KMS-11 (cell line): ENCODE results near the gene HAUS8.

ENCODE experiments used
- H2AFZ ChIP-seq: fragments of 200-600 bp; sonication (generic); 2 replicates; pipeline ENCODE4 v1.6.1; 2016; ENCODE audit warnings: antibody characterized with exemption, mixed run types, low read depth
- H3K27ac ChIP-seq: fragments of 200-600 bp; sonication (generic); 2 replicates; pipeline ENCODE4 v1.6.1; 2016; ENCODE audit warnings: mild to moderate bottlenecking, mixed run types
- H3K27me3 ChIP-seq: fragments of 200-600 bp; sonication (generic); 2 replicates; pipeline ENCODE4 v1.6.1; 2017; ENCODE audit warnings: mild to moderate bottlenecking, low read depth, mixed run types, moderate library complexity; ENCODE audit not compliant: insufficient read depth
- H3K36me3 ChIP-seq: fragments of 200-600 bp; sonication (generic); 2 replicates; pipeline ENCODE4 v1.6.1; 2017; ENCODE audit warnings: mild to moderate bottlenecking, mixed run types; ENCODE audit not compliant: insufficient read depth
- H3K4me1 ChIP-seq: fragments of 200-600 bp; sonication (generic); 2 replicates; pipeline ENCODE4 v1.6.1; 2016; ENCODE audit warnings: mild to moderate bottlenecking, low read depth, mixed run types; ENCODE audit not compliant: poor library complexity, severe bottlenecking
- H3K4me2 ChIP-seq: fragments of 200-600 bp; sonication (generic); 2 replicates; pipeline ENCODE4 v1.7.0; 2016; ENCODE audit warnings: mild to moderate bottlenecking, mixed run types
- H3K4me3 ChIP-seq: fragments of 200-600 bp; sonication (generic); IDR thresholded peaks from 2 replicates; pipeline ENCODE4 v1.6.1; 2017; ENCODE audit warnings: low read depth, low read length, mixed read lengths; ENCODE audit not compliant: insufficient read depth
- H3K79me2 ChIP-seq: fragments of 200-600 bp; sonication (generic); 2 replicates; pipeline ENCODE4 v1.6.1; 2016; ENCODE audit warnings: low read depth, mixed run types; ENCODE audit not compliant: insufficient read depth
- H3K9ac ChIP-seq: fragments of 200-600 bp; sonication (generic); 2 replicates; pipeline ENCODE4 v1.6.1; 2016; ENCODE audit warnings: mild to moderate bottlenecking, mixed run types
- H4K20me1 ChIP-seq: fragments of 200-600 bp; sonication (generic); 2 replicates; pipeline ENCODE4 v1.6.1; 2016; ENCODE audit warnings: mild to moderate bottlenecking, mixed run types; ENCODE audit not compliant: insufficient read depth
- CTCF ChIP-seq: fragments of 200-600 bp; sonication (generic); conservative IDR thresholded peaks from 2 replicates; pipeline ENCODE4 v1.6.1; 2017; ENCODE audit warnings: low read depth, mild to moderate bottlenecking, antibody characterized with exemption, low read length, moderate library complexity, mixed read lengths

The HAUS8 gene

GRCh38 chr19:17045907-17046502, 29.2 kb downstream of the HAUS8 start:
- no peaks in the 10 kb centered on the region; the same call in 1 of the 2 replicates for H3K36me3 ChIP-seq
- H3K27ac ChIP-seq, result no peak overlapping the region
- H4K20me1 ChIP-seq, result no peaks in the 10 kb centered on the region
- H3K4me2 ChIP-seq, result no peak overlapping the region
- no peak for TF ChIP-seq CTCF
- no peak overlapping the region for H3K9ac ChIP-seq
- no peaks in the 10 kb centered on the region for H3K4me1 ChIP-seq
- no peaks in the 10 kb centered on the region for H3K79me2 ChIP-seq
- H3K27me3 ChIP-seq, result no peaks in the 10 kb centered on the region
- no peak overlapping the region for H2AFZ ChIP-seq
- no peak overlapping the region for H3K4me3 ChIP-seq

- Histone ChIP-seq H4K20me1 (no peaks in the 10 kb centered on the region), H3K27ac (no peak overlapping the region), H3K4me3 (no peak overlapping the region), H2AFZ (no peak overlapping the region), H3K9ac (no peak overlapping the region), H3K4me2 (no peak overlapping the region), H3K27me3 (peaks cover 5% of the 10 kb centered on the region; the same call in 1 of the 2 replicates), H3K36me3 (no peaks in the 10 kb centered on the region), H3K4me1 (no peaks in the 10 kb centered on the region), H3K79me2 (no peaks in the 10 kb centered on the region)
- no peak for TF ChIP-seq CTCF
Observed at GRCh38 chr19:17043744-17044143, 31.5 kb downstream of the HAUS8 start.

GRCh38 chr19:17041976-17042375, 33.3 kb downstream of the HAUS8 start:
- H3K9ac ChIP-seq, result no peak overlapping the region
- H2AFZ ChIP-seq, result no peak overlapping the region
- no peaks in the 10 kb centered on the region for H3K4me1 ChIP-seq
- TF ChIP-seq CTCF, result no peak
- no peaks in the 10 kb centered on the region for H4K20me1 ChIP-seq
- H3K36me3 ChIP-seq, result no peaks in the 10 kb centered on the region
- H3K4me3 ChIP-seq, result no peak overlapping the region
- H3K79me2 ChIP-seq, result no peaks in the 10 kb centered on the region
- peaks cover 11% of the 10 kb centered on the region; the same call in 1 of the 2 replicates for H3K27me3 ChIP-seq
- H3K4me2 ChIP-seq, result no peak overlapping the region
- no peak overlapping the region for H3K27ac ChIP-seq

- Histone ChIP-seq H3K27ac (no peak overlapping the region), H2AFZ (no peak overlapping the region), H3K36me3 (no peaks in the 10 kb centered on the region), H3K9ac (no peak overlapping the region), H4K20me1 (no peaks in the 10 kb centered on the region), H3K4me3 (no peak overlapping the region), H3K27me3 (peaks cover 13% of the 10 kb centered on the region; the same call in 1 of the 2 replicates), H3K79me2 (no peaks in the 10 kb centered on the region), H3K4me2 (no peak overlapping the region), H3K4me1 (no peaks in the 10 kb centered on the region)
- TF ChIP-seq CTCF, result no peak
Observed at GRCh38 chr19:17037966-17038500, 37.2 kb downstream of the HAUS8 start.
